HG03159 (cell line): ENCODE data around the gene CD40.

Source experiments
- ATAC-seq: cut with Tn5 transposase; IDR thresholded peaks from one replicate; pipeline ENCODE4 v1.9.1; 2021; ENCODE audit warnings: mild to moderate bottlenecking, moderate library complexity; ENCODE audit not compliant: unreplicated experiment

CD40 gene

DNA sequence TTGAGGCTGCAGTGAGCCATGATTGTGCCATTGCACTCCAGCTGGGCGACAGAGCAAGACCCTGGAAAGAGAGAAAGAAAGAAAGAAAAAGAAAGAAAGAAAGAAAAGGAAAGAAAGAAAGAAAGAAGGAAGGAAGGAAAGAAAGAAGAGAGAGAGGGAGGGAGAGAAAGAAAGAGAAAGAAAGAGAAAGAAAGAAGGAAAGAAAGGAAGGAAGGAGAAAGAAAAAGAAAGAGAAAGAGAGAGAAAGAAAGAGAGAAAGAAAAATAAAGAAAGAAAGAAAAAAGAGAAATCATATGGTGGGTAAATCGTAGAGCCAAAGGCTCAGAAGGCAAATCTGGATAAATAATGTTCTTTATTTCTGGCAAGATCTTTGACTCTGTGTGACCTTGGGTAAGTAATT is 53.4 kb downstream of the CD40 start:
- no peak for ATAC-seq

DNA sequence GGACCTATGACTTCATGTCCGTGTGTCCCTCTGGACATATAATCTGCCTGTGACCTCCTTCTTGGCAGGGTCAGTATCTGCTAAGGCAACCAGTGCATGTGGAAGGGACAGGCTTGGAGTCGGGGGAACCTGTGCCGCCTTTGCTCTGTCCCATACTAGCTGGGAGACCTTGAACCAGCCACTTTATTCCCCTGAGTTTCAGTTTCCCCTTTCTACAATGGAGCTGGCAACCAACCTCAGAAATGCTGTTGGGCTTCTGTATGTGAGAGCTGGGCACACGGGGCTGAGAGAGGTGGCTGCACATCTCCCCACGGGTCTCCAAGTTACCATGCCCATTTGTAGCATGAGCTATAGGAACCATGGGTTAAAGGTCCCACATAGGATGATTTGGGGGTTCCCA is 53.8 kb downstream of the CD40 start:
- no peak for ATAC-seq

- no peak for ATAC-seq
Observed at GRCh38 chr20:46172455-46172854, 54.3 kb downstream of the CD40 start.

GRCh38 chr20:46172961-46173536 is 54.9 kb downstream of the CD40 start:
- ATAC-seq, result no peak

GRCh38 chr20:46173652-46174468 is 55.7 kb downstream of the CD40 start:
- ATAC-seq, result no peak

- no peak for ATAC-seq
Observed at GRCh38 chr20:46174469-46175126, 56.5 kb downstream of the CD40 start.

GRCh38 chr20:46175127-46175494 is 57.0 kb downstream of the CD40 start:
- no peak for ATAC-seq

DNA sequence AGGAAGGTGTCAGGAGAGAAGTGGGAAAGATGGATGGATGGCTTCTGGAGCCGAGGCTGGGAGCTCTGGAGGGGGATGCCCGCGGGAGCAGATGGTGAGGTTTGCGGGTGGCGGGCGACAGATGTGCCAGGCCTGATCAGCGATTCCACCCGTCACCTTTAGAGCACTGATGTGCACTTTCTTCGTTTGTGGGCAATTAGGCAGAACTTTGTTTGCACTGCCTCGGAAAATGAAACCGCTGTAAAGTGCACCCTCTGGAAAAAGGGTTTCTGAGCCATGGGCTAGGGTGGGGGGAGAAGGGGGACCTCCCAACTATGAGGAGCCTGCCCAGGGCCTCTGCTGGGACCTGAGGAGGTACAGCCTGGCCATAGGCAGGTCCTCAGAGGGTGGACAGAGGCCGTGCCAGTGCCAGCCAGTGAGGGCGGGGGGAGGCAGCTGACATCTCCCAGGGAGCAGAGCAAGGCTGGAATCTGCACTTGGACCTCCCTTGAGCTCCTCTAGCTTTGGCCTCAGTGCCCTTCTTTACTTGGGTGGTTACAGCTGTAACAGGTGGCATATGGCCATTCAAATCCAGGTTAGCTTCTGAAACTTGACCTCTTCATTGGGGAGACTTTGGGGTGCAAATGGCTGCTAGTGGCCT is 58.7 kb downstream of the CD40 start:
- no peak for ATAC-seq

GRCh38 chr20:46177768-46178167 is 59.7 kb downstream of the CD40 start:
- no peak for ATAC-seq

DNA sequence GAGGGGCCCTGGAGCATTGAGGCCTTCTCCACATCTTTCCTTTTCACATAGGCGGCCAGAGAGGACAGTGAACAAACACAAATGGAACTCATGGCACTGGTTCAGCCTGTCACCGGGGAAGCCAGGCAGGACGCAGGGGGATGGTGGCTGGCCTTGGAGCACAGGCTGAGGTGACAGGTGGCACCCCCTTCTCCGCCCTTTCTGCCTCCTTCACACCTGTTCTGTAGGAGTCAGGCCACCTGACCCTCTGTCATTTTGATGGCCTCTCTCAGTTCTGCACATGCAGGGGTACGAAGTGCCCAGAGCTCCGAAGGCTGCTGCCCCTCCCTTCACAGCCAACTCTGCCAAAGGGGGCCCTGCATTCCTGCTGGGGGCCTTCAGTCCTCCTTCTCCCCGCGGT is 60.8 kb downstream of the CD40 start:
- ATAC-seq, result no peak
